HepG2 (cell line): ENCODE results near the gene SEL1L2.

Source experiments
- EP300 ChIP-seq, 3 experiments: sonication (generic) in 1 of 3; formaldehyde crosslinking in 1 of 3; IDR thresholded peaks; 2 replicates each; pipeline versions ENCODE4 v1.5.1 to v1.6.1; 2011 to 2020; ENCODE audit warnings: low read depth in 2 of 3, low read length in 2 of 3, borderline replicate concordance in 1 of 3, improper control_type of control experiment in 1 of 3, mild to moderate bottlenecking in 1 of 3, missing genetic modification reagents in 1 of 3, moderate library complexity in 1 of 3
- GABPA ChIP-seq, 2 experiments: IDR thresholded peaks; 2 replicates each; pipeline ENCODE4 v1.6.1; 2011 to 2016; ENCODE audit warnings: low read depth in 2 of 2, low read length in 1 of 2, missing biosample characterization in 1 of 2, missing genetic modification characterization in 1 of 2
- KLF9 ChIP-seq: IDR thresholded peaks from 2 replicates; pipeline ENCODE4 v1.6.1; 2016; ENCODE audit warnings: low read depth
- RFXANK ChIP-seq: IDR thresholded peaks from 2 replicates; pipeline ENCODE4 v1.6.1; 2016
- SOX5 ChIP-seq: IDR thresholded peaks from 2 replicates; pipeline ENCODE4 v1.6.1; 2016; ENCODE audit warnings: borderline replicate concordance
- TAF1 ChIP-seq: sonication (generic); formaldehyde crosslinking; IDR thresholded peaks from 2 replicates; pipeline ENCODE4 v1.4.0; 2020; ENCODE audit warnings: missing genetic modification reagents
- U2AF1 ChIP-seq: fragments of 200-400 bp; formaldehyde crosslinking; optimal IDR thresholded peaks from 2 replicates; pipeline ENCODE3; 2017; ENCODE audit warnings: mild to moderate bottlenecking, low read depth, low read length
- ZNF747 ChIP-seq: sonication (generic); formaldehyde crosslinking; IDR thresholded peaks from 2 replicates; pipeline ENCODE4 v1.8.1; 2023; ENCODE audit warnings: missing genetic modification reagents, mild to moderate bottlenecking, borderline replicate concordance
- TF ChIP-seq, protein P1 (sequence below): sonication (generic); formaldehyde crosslinking; IDR thresholded peaks from 2 replicates; pipeline ENCODE4 v1.4.0; 2020; ENCODE audit warnings: mild to moderate bottlenecking, missing genetic modification reagents, borderline replicate concordance
- TF ChIP-seq, protein P2 (sequence below): sonication (generic); formaldehyde crosslinking; IDR thresholded peaks from 2 replicates; pipeline ENCODE4 v1.5.0; 2020; ENCODE audit warnings: mild to moderate bottlenecking, missing genetic modification reagents, moderate library complexity
- TF ChIP-seq, protein P3 (sequence below): sonication (generic); formaldehyde crosslinking; IDR thresholded peaks from 2 replicates; pipeline ENCODE4 v1.5.1; 2020; ENCODE audit warnings: missing genetic modification reagents, mild to moderate bottlenecking, borderline replicate concordance

DNA sequence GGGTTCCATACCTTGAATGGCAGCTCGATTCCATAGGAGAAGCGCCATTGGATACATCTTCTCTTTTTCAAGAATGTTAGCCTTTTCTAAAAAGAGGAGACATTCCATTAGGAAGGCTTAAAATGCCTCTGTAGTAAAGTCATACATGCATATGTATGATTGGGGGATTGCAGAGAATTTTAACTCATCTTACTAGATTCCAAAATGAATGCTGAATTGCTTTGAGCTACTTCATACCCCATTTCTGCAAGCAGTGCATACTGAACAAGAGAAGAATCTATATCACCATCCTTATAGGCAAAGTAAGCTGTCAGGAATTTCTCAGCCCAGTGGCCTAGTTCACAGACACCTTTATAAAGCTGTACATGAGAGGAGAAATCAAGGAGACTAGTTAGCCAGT, 125.3 kb downstream of the SEL1L2 start:
- TF ChIP-seq EP300 (IDR thresholded peaks at IDR 0.05; ENCODE audit: low read depth in 2 of 2, low read length in 2 of 2) (no peak), EP300 (CRISPR knock-in tag; IDR thresholded peaks at IDR 0.05; ENCODE audit: borderline replicate concordance) (no peak), TAF1 (CRISPR knock-in tag) (no peak), U2AF1 (no peak), ZNF747 (no peak), SOX5 (CRISPR knock-in tag) (no peak), RFXANK (CRISPR knock-in tag) (no peak), KLF9 (CRISPR knock-in tag) (no peak), GABPA (IDR thresholded peaks at IDR 0.05; ENCODE audit: low read depth, low read length) (no peak), GABPA (CRISPR knock-in tag; IDR thresholded peaks at IDR 0.05; ENCODE audit: low read depth) (no peak)
- TF ChIP-seq, protein P1, sequence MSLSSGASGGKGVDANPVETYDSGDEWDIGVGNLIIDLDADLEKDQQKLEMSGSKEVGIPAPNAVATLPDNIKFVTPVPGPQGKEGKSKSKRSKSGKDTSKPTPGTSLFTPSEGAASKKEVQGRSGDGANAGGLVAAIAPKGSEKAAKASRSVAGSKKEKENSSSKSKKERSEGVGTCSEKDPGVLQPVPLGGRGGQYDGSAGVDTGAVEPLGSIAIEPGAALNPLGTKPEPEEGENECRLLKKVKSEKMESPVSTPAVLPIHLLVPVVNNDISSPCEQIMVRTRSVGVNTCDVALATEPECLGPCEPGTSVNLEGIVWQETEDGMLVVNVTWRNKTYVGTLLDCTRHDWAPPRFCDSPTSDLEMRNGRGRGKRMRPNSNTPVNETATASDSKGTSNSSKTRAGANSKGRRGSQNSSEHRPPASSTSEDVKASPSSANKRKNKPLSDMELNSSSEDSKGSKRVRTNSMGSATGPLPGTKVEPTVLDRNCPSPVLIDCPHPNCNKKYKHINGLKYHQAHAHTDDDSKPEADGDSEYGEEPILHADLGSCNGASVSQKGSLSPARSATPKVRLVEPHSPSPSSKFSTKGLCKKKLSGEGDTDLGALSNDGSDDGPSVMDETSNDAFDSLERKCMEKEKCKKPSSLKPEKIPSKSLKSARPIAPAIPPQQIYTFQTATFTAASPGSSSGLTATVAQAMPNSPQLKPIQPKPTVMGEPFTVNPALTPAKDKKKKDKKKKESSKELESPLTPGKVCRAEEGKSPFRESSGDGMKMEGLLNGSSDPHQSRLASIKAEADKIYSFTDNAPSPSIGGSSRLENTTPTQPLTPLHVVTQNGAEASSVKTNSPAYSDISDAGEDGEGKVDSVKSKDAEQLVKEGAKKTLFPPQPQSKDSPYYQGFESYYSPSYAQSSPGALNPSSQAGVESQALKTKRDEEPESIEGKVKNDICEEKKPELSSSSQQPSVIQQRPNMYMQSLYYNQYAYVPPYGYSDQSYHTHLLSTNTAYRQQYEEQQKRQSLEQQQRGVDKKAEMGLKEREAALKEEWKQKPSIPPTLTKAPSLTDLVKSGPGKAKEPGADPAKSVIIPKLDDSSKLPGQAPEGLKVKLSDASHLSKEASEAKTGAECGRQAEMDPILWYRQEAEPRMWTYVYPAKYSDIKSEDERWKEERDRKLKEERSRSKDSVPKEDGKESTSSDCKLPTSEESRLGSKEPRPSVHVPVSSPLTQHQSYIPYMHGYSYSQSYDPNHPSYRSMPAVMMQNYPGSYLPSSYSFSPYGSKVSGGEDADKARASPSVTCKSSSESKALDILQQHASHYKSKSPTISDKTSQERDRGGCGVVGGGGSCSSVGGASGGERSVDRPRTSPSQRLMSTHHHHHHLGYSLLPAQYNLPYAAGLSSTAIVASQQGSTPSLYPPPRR (CRISPR knock-in tag): no peak
- TF ChIP-seq, protein P2, sequence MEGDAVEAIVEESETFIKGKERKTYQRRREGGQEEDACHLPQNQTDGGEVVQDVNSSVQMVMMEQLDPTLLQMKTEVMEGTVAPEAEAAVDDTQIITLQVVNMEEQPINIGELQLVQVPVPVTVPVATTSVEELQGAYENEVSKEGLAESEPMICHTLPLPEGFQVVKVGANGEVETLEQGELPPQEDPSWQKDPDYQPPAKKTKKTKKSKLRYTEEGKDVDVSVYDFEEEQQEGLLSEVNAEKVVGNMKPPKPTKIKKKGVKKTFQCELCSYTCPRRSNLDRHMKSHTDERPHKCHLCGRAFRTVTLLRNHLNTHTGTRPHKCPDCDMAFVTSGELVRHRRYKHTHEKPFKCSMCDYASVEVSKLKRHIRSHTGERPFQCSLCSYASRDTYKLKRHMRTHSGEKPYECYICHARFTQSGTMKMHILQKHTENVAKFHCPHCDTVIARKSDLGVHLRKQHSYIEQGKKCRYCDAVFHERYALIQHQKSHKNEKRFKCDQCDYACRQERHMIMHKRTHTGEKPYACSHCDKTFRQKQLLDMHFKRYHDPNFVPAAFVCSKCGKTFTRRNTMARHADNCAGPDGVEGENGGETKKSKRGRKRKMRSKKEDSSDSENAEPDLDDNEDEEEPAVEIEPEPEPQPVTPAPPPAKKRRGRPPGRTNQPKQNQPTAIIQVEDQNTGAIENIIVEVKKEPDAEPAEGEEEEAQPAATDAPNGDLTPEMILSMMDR (CRISPR knock-in tag): no peak
- TF ChIP-seq, protein P3, sequence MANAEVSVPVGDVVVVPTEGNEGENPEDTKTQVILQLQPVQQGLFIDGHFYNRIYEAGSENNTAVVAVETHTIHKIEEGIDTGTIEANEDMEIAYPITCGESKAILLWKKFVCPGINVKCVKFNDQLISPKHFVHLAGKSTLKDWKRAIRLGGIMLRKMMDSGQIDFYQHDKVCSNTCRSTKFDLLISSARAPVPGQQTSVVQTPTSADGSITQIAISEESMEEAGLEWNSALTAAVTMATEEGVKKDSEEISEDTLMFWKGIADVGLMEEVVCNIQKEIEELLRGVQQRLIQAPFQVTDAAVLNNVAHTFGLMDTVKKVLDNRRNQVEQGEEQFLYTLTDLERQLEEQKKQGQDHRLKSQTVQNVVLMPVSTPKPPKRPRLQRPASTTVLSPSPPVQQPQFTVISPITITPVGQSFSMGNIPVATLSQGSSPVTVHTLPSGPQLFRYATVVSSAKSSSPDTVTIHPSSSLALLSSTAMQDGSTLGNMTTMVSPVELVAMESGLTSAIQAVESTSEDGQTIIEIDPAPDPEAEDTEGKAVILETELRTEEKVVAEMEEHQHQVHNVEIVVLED (CRISPR knock-in tag): no peak
